Activated naive CD8-positive, alpha-beta T cell treated with anti-CD3 and anti-CD28 coated beads, Interleukin-2, amount 10 ng/mL, durations not matched to agents 7 days and 5 days (primary cell): ENCODE data around the gene CSF2RB. TPM values are rescaled to one million over a fixed set of nuclear protein-coding genes. Genes with fewer than 3 reads are reported as not detected.

Experiments used
- ATAC-seq: fragments of 150-1000 bp; cut with Tn5 transposase; one replicate; pipeline ENCODE4 v1.10.0; 2021; ENCODE audit warnings: low read depth, moderate library complexity
- POLR2A ChIA-PET: fragments of 350-600 bp; sonication (Branson Sonifier 250); formaldehyde crosslinking; loops from one replicate; lab custom pipeline; 2021; ENCODE audit warnings: antibody characterized with exemption; lab: Charles Lee
- DNase-seq: peaks from one replicate; pipeline ENCODE4 v3.0.0; 2021
- H3K27ac Mint-ChIP-seq: one replicate; pipeline ENCODE4 v1.8.0; 2022; ENCODE audit warnings: mild to moderate bottlenecking, mixed read lengths
- H3K27me3 Mint-ChIP-seq: one replicate; pipeline ENCODE4 v1.8.0; 2022; ENCODE audit warnings: mild to moderate bottlenecking, moderate library complexity, mixed read lengths
- H3K36me3 Mint-ChIP-seq: one replicate; pipeline ENCODE4 v1.8.0; 2021; ENCODE audit warnings: mild to moderate bottlenecking, mixed read lengths
- H3K4me1 Mint-ChIP-seq: one replicate; pipeline ENCODE4 v1.8.0; 2021; ENCODE audit warnings: mixed read lengths
- H3K4me3 Mint-ChIP-seq: one replicate; pipeline ENCODE4 v1.8.0; 2022; ENCODE audit warnings: mild to moderate bottlenecking, moderate library complexity, mixed read lengths
- H3K9me3 Mint-ChIP-seq: one replicate; pipeline ENCODE4 v1.8.0; 2021; ENCODE audit warnings: mixed read lengths
- total RNA-seq, 2 experiments: library from RNA; stranded (reverse); gene quantifications; one replicate each; pipeline ENCODE4 v1.2.3, GENCODE V29; 2021

The CSF2RB gene
- 1 to 10 TPM; 1.1 to 1.3 TPM for total RNA-seq

- Mint-ChIP-seq H3K4me3 (peak within 1 kb of the TSS; percentile 55), H3K27me3 (peaks cover 60% of the 10 kb centered on the region)
Observed at GRCh38 chr22:36913427-36914389, at the start of gene CSF2RB. CSF2RB (plus strand) TSS chr22:36913628; CDS start chr22:36922208, 8,580 bp downstream.

GRCh38 chr22:36863979-36864378 is 49.4 kb upstream of the CSF2RB start:
- H3K27me3 Mint-ChIP-seq = no peaks in the 10 kb centered on the region
- peaks cover 41% of the 10 kb centered on the region for H3K36me3 Mint-ChIP-seq
- POLR2A ChIA-PET = no interaction called here
- H3K4me1 Mint-ChIP-seq = peaks cover 46% of the 10 kb centered on the region
- no peaks in the 10 kb centered on the region for H3K9me3 Mint-ChIP-seq
- H3K27ac Mint-ChIP-seq = no peak overlapping the region
- no peak for DNase-seq
- ATAC-seq = no peak
- no peak overlapping the region for H3K4me3 Mint-ChIP-seq

More at GRCh38 chr22:36913427-36914389, at the start of gene CSF2RB:
- Mint-ChIP-seq H3K4me1 (peaks cover 11% of the 10 kb centered on the region), H3K9me3 (no peaks in the 10 kb centered on the region), H3K36me3 (no peaks in the 10 kb centered on the region), H3K27ac (peak within 1 kb of the TSS; percentile 42)
- ATAC-seq = no peak
- POLR2A ChIA-PET = interaction anchor here (1.1 to 1.7 kb wide), 2 partner anchors 12 to 222 kb away, joined by 3 to 4 read pairs; no protein-coding TSS in a partner anchor
- DNase-seq = no peak

GRCh38 chr22:36864454-36865215 is 48.8 kb upstream of the CSF2RB start:
- H3K4me1 Mint-ChIP-seq = peaks cover 43% of the 10 kb centered on the region
- H3K9me3 Mint-ChIP-seq = no peaks in the 10 kb centered on the region
- no peak for ATAC-seq
- no peak overlapping the region for H3K4me3 Mint-ChIP-seq
- peaks cover 41% of the 10 kb centered on the region for H3K36me3 Mint-ChIP-seq
- peak overlapping the region; percentile 64 for H3K27ac Mint-ChIP-seq
- no peak for DNase-seq
- POLR2A ChIA-PET = interaction anchor here (1.4 kb wide), 1 partner anchor 88 kb away, joined by 4 read pairs; the partner anchor contains the start of gene IFT27
- H3K27me3 Mint-ChIP-seq = no peaks in the 10 kb centered on the region

- Mint-ChIP-seq H3K9me3 (no peaks in the 10 kb centered on the region), H3K36me3 (peaks cover 41% of the 10 kb centered on the region), H3K27ac (peak overlapping the region; percentile 64), H3K4me3 (no peak overlapping the region), H3K27me3 (no peaks in the 10 kb centered on the region), H3K4me1 (peaks cover 35% of the 10 kb centered on the region)
- DNase-seq (no peak), ATAC-seq (no peak)
- POLR2A ChIA-PET = interaction anchor here (1.4 kb wide), 1 partner anchor 89 kb away, joined by 4 read pairs; the partner anchor contains the start of gene IFT27
Observed at GRCh38 chr22:36865346-36865745, 48.1 kb upstream of the CSF2RB start.

- Mint-ChIP-seq H3K4me1 (peaks cover 22% of the 10 kb centered on the region), H3K4me3 (no peak overlapping the region), H3K9me3 (no peaks in the 10 kb centered on the region), H3K27ac (no peak overlapping the region), H3K36me3 (peaks cover 51% of the 10 kb centered on the region), H3K27me3 (no peaks in the 10 kb centered on the region)
- POLR2A ChIA-PET = no interaction called here
- ATAC-seq = no peak
- no peak for DNase-seq
Observed at GRCh38 chr22:36867695-36868094, 45.7 kb upstream of the CSF2RB start.

GRCh38 chr22:36868546-36869181 is 44.8 kb upstream of the CSF2RB start:
- Mint-ChIP-seq H3K9me3 (no peaks in the 10 kb centered on the region), H3K4me3 (no peak overlapping the region), H3K27me3 (no peaks in the 10 kb centered on the region), H3K4me1 (peaks cover 27% of the 10 kb centered on the region), H3K27ac (no peak overlapping the region), H3K36me3 (peaks cover 57% of the 10 kb centered on the region)
- ATAC-seq (no peak), DNase-seq (no peak)
- POLR2A ChIA-PET = no interaction called here

GRCh38 chr22:36870250-36870649 is 43.2 kb upstream of the CSF2RB start:
- H3K9me3 Mint-ChIP-seq = no peaks in the 10 kb centered on the region
- ATAC-seq (no peak), DNase-seq (no peak)
- peaks cover 28% of the 10 kb centered on the region for H3K4me1 Mint-ChIP-seq
- POLR2A ChIA-PET = interaction anchor here (2.1 kb wide), 1 partner anchor 9 kb away, joined by 7 read pairs; the partner anchor contains the start of gene NCF4
- no peaks in the 10 kb centered on the region for H3K27me3 Mint-ChIP-seq
- H3K4me3 Mint-ChIP-seq = no peak overlapping the region
- peaks cover 47% of the 10 kb centered on the region for H3K36me3 Mint-ChIP-seq
- H3K27ac Mint-ChIP-seq = no peak overlapping the region

GRCh38 chr22:36871669-36872081 is 41.8 kb upstream of the CSF2RB start:
- no peaks in the 10 kb centered on the region for H3K9me3 Mint-ChIP-seq
- H3K4me3 Mint-ChIP-seq = no peak overlapping the region
- peaks cover 44% of the 10 kb centered on the region for H3K36me3 Mint-ChIP-seq
- POLR2A ChIA-PET = interaction anchor here (1.1 to 2.1 kb wide), 2 partner anchors 10 to 30 kb away, joined by 3 to 7 read pairs; partner anchors contain the start of gene NCF4
- ATAC-seq (no peak), DNase-seq (no peak)
- no peaks in the 10 kb centered on the region for H3K27me3 Mint-ChIP-seq
- H3K4me1 Mint-ChIP-seq = peaks cover 23% of the 10 kb centered on the region
- no peak overlapping the region for H3K27ac Mint-ChIP-seq

- H3K9me3 Mint-ChIP-seq = no peaks in the 10 kb centered on the region
- H3K36me3 Mint-ChIP-seq = peaks cover 45% of the 10 kb centered on the region
- ATAC-seq (no peak), DNase-seq (no peak)
- POLR2A ChIA-PET = interaction anchor here (1.1 kb wide), 1 partner anchor 29 kb away, joined by 3 read pairs; no protein-coding TSS in a partner anchor
- H3K4me1 Mint-ChIP-seq = peaks cover 23% of the 10 kb centered on the region
- peak overlapping the region; percentile 84 for H3K27ac Mint-ChIP-seq
- peak overlapping the region; percentile 28 for H3K4me3 Mint-ChIP-seq
- H3K27me3 Mint-ChIP-seq = no peaks in the 10 kb centered on the region
Observed at GRCh38 chr22:36872084-36872483, 41.3 kb upstream of the CSF2RB start.

GRCh38 chr22:36872866-36873498 is 40.4 kb upstream of the CSF2RB start:
- H3K4me3 Mint-ChIP-seq = peak overlapping the region; percentile 28
- no peak for ATAC-seq
- H3K36me3 Mint-ChIP-seq = peaks cover 46% of the 10 kb centered on the region
- H3K27me3 Mint-ChIP-seq = no peaks in the 10 kb centered on the region
- no peak for DNase-seq
- POLR2A ChIA-PET = interaction anchor here (0.8 to 0.9 kb wide), 2 partner anchors 11 to 12 kb away, joined by 3 to 8 read pairs; partner anchors contain the start of gene NCF4
- peak overlapping the region; percentile 84 for H3K27ac Mint-ChIP-seq
- peaks cover 23% of the 10 kb centered on the region for H3K4me1 Mint-ChIP-seq
- H3K9me3 Mint-ChIP-seq = no peaks in the 10 kb centered on the region

GRCh38 chr22:36873614-36874308 is 39.7 kb upstream of the CSF2RB start:
- H3K4me3 Mint-ChIP-seq = peak overlapping the region; percentile 21
- H3K4me1 Mint-ChIP-seq = peaks cover 23% of the 10 kb centered on the region
- POLR2A ChIA-PET = interaction anchor here (0.8 to 0.9 kb wide), 2 partner anchors 11 to 13 kb away, joined by 3 to 8 read pairs; partner anchors contain the start of gene NCF4
- peaks cover 49% of the 10 kb centered on the region for H3K36me3 Mint-ChIP-seq
- ATAC-seq (peak; percentile 75), DNase-seq (no peak)
- no peaks in the 10 kb centered on the region for H3K9me3 Mint-ChIP-seq
- H3K27me3 Mint-ChIP-seq = no peaks in the 10 kb centered on the region
- H3K27ac Mint-ChIP-seq = peak overlapping the region; percentile 84

- DNase-seq = no peak
- H3K4me3 Mint-ChIP-seq = no peak overlapping the region
- peaks cover 3% of the 10 kb centered on the region for H3K9me3 Mint-ChIP-seq
- no peak for ATAC-seq
- H3K27ac Mint-ChIP-seq = peak overlapping the region; percentile 84
- no peaks in the 10 kb centered on the region for H3K27me3 Mint-ChIP-seq
- POLR2A ChIA-PET = interaction anchor here (0.9 kb wide), 1 partner anchor 13 kb away, joined by 8 read pairs; the partner anchor contains the start of gene NCF4
- H3K36me3 Mint-ChIP-seq = peaks cover 53% of the 10 kb centered on the region
- peaks cover 23% of the 10 kb centered on the region for H3K4me1 Mint-ChIP-seq
Observed at GRCh38 chr22:36874309-36874696, 39.1 kb upstream of the CSF2RB start.
